GM19240 (cell line): ENCODE results near the gene RPA1.
"Not testable (repeated sequence)": the region's sequence is repeated elsewhere in the genome, so short reads cannot be mapped to it uniquely, and the experiment has no call there.

Experiments
- DNase-seq: peaks from one replicate; pipeline ENCODE4 v3.0.0; 2011; ENCODE audit warnings: low spot score; ENCODE audit not compliant: insufficient read length

RPA1 gene

DNA sequence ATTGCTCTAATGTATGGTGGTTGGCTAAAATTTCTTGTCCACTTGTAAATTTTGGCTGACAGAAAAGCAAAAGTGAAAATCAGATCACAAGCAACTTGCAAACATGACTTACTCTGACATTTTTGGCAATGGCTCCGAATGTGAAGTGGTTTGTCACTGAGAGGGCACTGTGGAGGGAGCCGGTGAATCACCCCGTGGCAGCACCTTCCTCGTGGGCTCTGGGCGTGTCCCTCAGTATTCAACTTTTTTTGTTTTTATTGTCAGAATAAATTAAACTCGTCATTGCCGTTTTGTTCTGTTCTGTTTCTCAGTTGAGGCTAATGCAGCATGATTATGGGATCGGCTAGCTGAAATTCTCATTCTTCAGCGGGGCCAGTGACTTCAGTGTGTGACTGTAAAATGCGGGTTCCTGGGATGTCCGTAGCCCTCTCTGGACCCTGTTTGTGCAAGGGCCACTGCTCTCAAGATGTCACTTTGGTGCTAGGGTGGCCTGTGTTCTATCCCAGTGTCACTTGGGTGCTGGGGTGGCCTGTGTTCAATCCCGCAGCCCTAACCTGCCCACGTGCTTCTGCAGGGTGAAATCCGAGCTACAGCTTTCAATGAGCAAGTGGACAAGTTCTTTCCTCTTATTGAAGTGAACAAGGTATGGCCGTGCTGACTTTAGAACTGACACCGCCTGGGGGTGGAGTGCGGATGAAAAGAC is 48.8 kb downstream of the RPA1 start:
- DNase-seq: no peak

GRCh38 chr17:1880851-1881630 is 51.2 kb downstream of the RPA1 start:
- no peak for DNase-seq

- DNase-seq: peak; percentile 39
Measured at GRCh38 chr17:1882836-1883235, 53.0 kb downstream of the RPA1 start.

GRCh38 chr17:1883536-1883935 is 53.7 kb downstream of the RPA1 start:
- no peak for DNase-seq

DNA sequence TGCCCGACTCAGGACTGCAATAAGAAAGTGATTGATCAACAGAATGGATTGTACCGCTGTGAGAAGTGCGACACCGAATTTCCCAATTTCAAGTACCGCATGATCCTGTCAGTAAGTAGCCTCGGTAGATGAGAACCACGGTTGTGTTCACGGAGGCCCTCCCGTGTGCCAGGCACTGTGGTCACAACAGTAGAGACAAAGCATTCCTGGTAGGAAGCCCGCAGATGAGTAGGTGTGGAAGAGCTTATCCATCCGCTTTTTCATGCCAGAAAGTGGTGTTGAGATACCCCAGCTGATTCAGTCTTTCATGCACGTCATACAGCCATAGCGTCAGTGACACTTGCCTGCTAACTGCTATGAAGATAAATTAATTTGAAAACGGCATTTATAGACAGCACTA is 58.9 kb downstream of the RPA1 start:
- DNase-seq: no peak

DNA sequence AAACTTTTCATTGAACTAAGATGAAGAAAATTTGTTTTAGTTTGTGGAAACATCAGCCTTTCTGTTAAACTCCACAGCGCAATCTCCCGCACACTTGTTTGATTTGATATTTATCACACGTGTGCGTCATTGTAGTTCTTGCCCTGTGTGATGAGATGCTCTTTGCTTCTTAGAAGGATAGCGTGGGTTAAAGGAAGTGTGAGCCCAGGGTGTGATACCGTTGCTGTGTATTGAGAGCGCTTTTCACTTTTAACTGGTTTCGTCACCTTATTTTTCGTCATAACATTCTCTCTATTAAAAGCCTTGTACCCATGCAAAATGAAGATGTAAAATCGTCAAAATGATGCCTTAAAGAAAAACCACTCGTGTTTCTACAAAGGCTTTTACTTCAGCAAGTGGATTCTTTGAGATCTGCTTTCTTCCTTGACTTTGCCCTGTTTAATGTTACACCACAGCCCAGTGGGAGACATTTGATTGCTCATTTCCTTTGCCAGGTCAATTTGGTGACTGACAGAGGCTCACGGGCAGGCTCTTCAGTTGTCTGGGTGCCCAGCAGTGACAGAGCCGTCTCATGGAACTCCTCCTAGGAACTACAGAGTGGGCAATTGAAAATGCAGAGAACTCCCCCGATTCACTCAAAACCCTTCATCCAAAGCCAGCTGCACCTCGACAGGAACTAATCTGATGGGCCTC is 61.1 kb downstream of the RPA1 start:
- DNase-seq: no peak

- no peak for DNase-seq
Measured at GRCh38 chr17:1894753-1895339, 65.0 kb downstream of the RPA1 start.

GRCh38 chr17:1895479-1895878 is 65.7 kb downstream of the RPA1 start:
- DNase-seq: not testable (repeated sequence)

DNA sequence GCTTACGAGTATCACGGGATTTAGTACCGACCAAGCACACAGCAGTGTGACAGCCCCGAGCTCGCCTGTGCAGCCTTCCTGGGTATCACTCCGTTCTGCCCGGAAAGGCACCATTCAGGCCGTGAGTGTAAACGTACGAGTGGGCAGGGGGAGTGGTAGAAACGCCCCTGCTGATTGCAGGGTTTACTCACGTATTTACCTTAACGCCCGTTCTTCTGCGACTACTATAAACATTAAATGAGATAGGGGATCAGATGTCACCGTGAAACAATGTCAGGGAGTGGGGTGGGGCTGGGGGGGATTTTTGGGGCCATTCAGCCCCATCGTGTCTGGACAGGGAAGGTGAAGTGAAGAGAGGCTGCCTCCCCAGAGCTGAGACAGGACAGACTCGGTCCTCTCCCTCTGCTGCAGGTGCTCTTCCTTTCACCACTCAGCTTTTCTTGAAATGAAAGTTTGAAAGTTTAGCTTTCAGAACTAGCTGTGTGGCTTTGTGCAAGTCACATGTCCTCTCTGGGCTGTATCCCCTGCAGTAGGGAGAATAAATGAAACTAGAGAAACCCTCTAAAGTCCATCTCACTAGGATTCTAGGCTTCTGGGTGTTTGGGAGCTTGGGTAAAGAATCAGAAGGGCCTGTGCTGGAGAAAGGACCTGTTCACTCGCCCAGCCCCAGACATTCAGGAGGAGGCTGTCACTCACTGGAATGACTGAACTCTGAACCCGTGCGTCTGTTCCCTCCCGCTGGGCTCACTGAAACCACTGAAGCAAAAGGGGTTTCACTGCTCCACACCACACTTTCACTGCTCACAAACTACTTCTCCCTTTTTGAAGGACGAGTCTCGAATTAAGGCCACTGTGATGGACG is 66.7 kb downstream of the RPA1 start:
- DNase-seq: peak; percentile 23

DNA sequence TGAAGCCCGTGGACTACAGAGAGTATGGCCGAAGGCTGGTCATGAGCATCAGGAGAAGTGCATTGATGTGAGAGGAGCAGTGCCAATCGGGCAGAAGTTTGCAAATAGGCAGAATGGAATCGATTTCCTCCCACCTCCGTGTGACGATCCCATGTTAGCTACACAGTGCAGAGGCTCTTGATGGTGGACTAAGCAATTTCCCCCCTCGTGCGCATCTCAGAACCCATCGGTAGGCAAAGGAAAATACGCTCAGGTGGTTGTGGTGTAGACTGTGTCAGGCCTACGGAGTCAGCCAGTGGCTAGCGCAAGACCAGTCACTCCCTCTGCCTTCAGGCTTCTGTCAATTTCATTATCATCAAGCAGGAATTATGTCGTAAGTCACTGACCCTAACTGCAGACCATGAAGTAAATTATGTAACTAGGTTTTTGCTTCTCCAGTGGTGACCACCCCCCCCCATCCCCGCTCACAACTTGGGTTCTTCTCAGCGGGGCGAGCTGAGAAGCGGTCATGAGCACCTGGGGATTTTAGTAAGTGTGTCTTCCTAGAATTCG is 67.4 kb downstream of the RPA1 start:
- no peak for DNase-seq

GRCh38 chr17:1898332-1898731 is 68.5 kb downstream of the RPA1 start:
- DNase-seq: no peak

- DNase-seq: no peak
Measured at GRCh38 chr17:1898872-1899271, 69.1 kb downstream of the RPA1 start.

- no peak for DNase-seq
Measured at GRCh38 chr17:1899403-1900000, 69.7 kb downstream of the RPA1 start.

GRCh38 chr17:1904273-1905182 is 74.7 kb downstream of the RPA1 start:
- no peak for DNase-seq

DNA sequence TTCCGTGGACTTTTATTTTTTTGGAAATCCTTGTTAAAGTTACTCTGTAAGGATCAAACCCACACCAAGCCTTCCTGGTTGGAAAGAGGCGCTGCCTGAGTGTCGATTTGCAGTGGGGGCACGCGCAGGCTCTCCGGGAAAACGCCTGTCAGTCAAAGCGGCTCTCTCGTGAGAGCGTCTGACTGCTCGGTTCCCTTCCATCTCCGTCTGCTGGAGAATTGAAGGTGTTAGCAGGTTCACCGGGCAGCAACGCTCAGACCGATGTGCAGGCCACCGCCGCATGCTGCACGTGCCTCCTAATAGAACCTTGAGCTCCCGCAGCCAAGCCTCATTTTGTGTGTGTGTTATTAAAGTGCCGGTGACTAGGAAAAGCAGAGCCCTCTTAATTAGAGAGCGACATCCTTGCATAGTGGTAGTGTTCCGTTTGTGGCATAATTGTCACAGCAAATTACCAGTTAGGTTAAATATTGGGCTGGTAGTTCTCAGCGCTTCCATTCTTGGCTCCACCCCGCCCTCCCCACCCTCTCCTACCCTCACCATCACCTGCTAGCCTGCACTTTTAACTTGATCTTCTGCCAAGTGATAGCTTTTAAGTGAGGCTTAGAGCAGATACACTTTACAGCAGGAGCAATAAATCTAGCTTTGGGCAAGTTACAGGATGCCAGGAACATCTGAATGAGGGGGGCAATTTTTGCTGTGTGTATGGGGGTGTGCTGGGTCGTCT is 75.5 kb downstream of the RPA1 start:
- DNase-seq: no peak

DNA sequence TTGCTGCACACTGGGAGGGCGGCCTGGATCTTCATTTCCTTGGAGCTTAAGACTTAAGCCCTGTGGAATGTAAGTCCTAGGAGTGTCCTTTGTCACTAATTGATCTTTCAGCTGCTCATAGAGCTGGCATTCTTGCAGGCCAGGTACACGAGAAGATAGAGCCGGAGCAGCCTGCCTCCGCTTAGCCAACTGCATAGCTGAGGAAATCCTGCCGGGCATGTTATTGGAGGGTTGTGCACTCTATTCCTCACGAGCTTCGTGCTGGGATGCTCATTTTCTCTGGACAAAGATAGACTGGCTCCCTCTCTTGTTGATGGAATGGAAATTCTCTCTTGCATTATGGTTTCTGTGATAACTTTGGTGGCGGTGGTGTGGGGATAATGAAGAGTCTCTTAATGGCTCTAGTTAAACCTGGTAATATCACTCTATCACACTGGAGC is 76.9 kb downstream of the RPA1 start:
- no peak for DNase-seq

- no peak for DNase-seq
Measured at GRCh38 chr17:1907216-1907631, 77.4 kb downstream of the RPA1 start.

DNA sequence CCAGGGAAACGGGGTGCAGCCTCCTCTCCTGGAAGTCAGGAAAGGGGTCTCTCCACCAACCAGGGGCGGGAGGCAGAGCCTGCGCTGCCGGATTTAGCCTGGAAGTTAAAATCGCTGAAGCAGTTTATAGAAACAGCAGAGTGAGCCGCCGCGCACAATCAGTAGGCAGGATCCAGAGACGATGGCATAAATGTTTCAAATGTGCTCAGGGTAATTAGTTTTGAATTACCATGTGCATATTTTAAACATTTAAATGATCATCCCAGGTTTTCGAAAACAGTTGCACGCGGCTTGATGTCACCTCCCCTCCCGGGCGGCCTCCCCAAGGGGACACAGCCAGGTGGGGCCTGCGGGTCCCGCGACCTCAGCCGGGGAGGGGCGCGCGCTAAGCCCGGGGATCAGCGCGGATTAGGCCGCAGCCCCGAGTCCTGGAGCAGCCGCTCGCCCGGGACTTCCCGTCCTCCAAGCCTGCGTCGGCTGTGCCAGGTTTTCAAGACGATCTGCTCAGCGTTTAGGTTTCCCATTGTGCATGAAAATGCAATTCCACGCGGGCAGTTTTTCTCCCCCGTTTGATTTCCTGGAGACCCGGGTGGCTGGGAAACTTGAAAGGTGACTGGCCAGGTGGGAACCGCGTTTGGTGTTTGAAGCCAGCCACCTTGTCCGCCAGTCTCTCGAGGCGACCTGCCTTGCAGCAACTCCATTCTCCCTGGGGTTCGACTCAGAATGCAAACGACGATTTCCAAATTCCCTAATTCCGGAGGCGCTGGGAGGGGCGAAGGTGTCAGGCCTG is 78.3 kb downstream of the RPA1 start:
- DNase-seq: no peak
